Neural progenitor cell (in vitro differentiated cells): Measurements from ENCODE around the gene CNGA1. TPM values are rescaled to one million over a fixed set of nuclear protein-coding genes. Genes with fewer than 3 reads are reported as not detected.

Experiments
- DNase-seq: peaks from one replicate; pipeline ENCODE4 v3.0.0-alpha.2; 2016; ENCODE audit warnings: low spot score
- H2AFZ ChIP-seq: fragments of 200-600 bp; sonication (generic); replicated peaks from 2 replicates; pipeline ENCODE4 v1.6.1; 2016; ENCODE audit warnings: antibody characterized with exemption
- H3F3A ChIP-seq: fragments of 200-600 bp; sonication (generic); 2 replicates; pipeline ENCODE4 v1.6.1; 2016; ENCODE audit warnings: antibody characterized with exemption, low read depth
- H3K27ac ChIP-seq: fragments of 200-600 bp; sonication (generic); 2 replicates; pipeline ENCODE4 v1.5.1; 2016; ENCODE audit warnings: mild to moderate bottlenecking
- H3K27me3 ChIP-seq: fragments of 200-600 bp; sonication (generic); 2 replicates; pipeline ENCODE4 v1.6.1; 2016; ENCODE audit warnings: mild to moderate bottlenecking, moderate library complexity
- H3K36me3 ChIP-seq: fragments of 200-600 bp; sonication (generic); 2 replicates; pipeline ENCODE4 v1.5.1; 2016
- H3K4me1 ChIP-seq: fragments of 200-600 bp; sonication (generic); 2 replicates; pipeline ENCODE4 v1.6.1; 2016; ENCODE audit warnings: mixed run types
- H3K4me2 ChIP-seq: fragments of 200-600 bp; sonication (generic); 2 replicates; pipeline ENCODE4 v1.6.1; 2016
- H3K4me3 ChIP-seq: fragments of 200-600 bp; sonication (generic); 2 replicates; pipeline ENCODE4 v1.5.1; 2016
- H3K79me2 ChIP-seq: fragments of 200-600 bp; sonication (generic); 2 replicates; pipeline ENCODE4 v1.6.1; 2016; ENCODE audit warnings: low read depth
- H3K9ac ChIP-seq: fragments of 200-600 bp; sonication (generic); 2 replicates; pipeline ENCODE4 v1.6.1; 2016
- H3K9me3 ChIP-seq: fragments of 200-600 bp; sonication (generic); 2 replicates; pipeline ENCODE4 v1.5.1; 2016; ENCODE audit warnings: low read depth
- H4K20me1 ChIP-seq: fragments of 200-600 bp; sonication (generic); 2 replicates; pipeline ENCODE4 v1.6.1; 2016; ENCODE audit warnings: low read depth
- H3K27ac Mint-ChIP-seq: 3 replicates; pipeline ENCODE4 v1.8.0; 2021; ENCODE audit warnings: mixed read lengths
- H3K27me3 Mint-ChIP-seq: 2 replicates; pipeline ENCODE4 v1.8.0; 2022; ENCODE audit warnings: low read depth, mild to moderate bottlenecking, inconsistent platforms, moderate library complexity, mixed read lengths; ENCODE audit not compliant: insufficient read depth
- H3K36me3 Mint-ChIP-seq: 3 replicates; pipeline ENCODE4 v1.8.0; 2021; ENCODE audit warnings: mixed read lengths
- H3K4me1 Mint-ChIP-seq: 3 replicates; pipeline ENCODE4 v1.8.0; 2021; ENCODE audit warnings: mixed read lengths
- H3K4me3 Mint-ChIP-seq: 3 replicates; pipeline ENCODE4 v1.8.0; 2021; ENCODE audit warnings: mild to moderate bottlenecking, moderate library complexity, mixed read lengths
- H3K9me3 Mint-ChIP-seq: 3 replicates; pipeline ENCODE4 v1.8.0; 2020; ENCODE audit warnings: mixed read lengths
- CTCF ChIP-seq: fragments of 200-600 bp; sonication (generic); IDR thresholded peaks from 2 replicates; pipeline ENCODE4 v1.5.1; 2017; ENCODE audit warnings: antibody characterized with exemption, mild to moderate bottlenecking
- EZH2 ChIP-seq: fragments of 200-600 bp; sonication (generic); IDR thresholded peaks from 2 replicates; pipeline ENCODE4 v1.6.1; 2017; ENCODE audit warnings: antibody characterized with exemption, mild to moderate bottlenecking, moderate library complexity
- EZH2phosphoT487 ChIP-seq: fragments of 200-600 bp; sonication (generic); IDR thresholded peaks from 2 replicates; pipeline ENCODE4 v1.6.1; 2017; ENCODE audit warnings: antibody characterized with exemption
- total RNA-seq: library from RNA; depleted of rRNA; stranded (reverse); fragments of >200 nt; gene quantifications from 2 replicates; pipeline ENCODE4 v1.2.3, GENCODE V29; 2015; ENCODE audit warnings: low replicate concordance

Gene CNGA1
- total RNA-seq, 1 donor from 2014 or later: 0.37 TPM

GRCh38 chr4:47899639-47900038, 116.8 kb downstream of the CNGA1 start:
- Histone ChIP-seq H3K27me3 (no peaks in the 10 kb centered on the region), H3F3A (no peaks in the 10 kb centered on the region), H4K20me1 (peaks cover 6% of the 10 kb centered on the region), H3K36me3 (peaks cover 21% of the 10 kb centered on the region), H3K27ac (no peak overlapping the region), H3K4me2 (no peak overlapping the region), H3K9ac (no peak overlapping the region), H3K4me1 (no peaks in the 10 kb centered on the region), H2AFZ (no peak overlapping the region), H3K9me3 (no peaks in the 10 kb centered on the region), H3K79me2 (no peaks in the 10 kb centered on the region), H3K4me3 (no peak overlapping the region)
- Mint-ChIP-seq H3K4me3 (no peak overlapping the region), H3K27ac (no peak overlapping the region), H3K36me3 (peaks cover 24% of the 10 kb centered on the region), H3K27me3 (no peaks in the 10 kb centered on the region), H3K4me1 (no peaks in the 10 kb centered on the region), H3K9me3 (no peaks in the 10 kb centered on the region)
- DNase-seq: no peak
- no peak for TF ChIP-seq CTCF
- no peak for TF ChIP-seq EZH2phosphoT487
- no peak for TF ChIP-seq EZH2

- Histone ChIP-seq H3K4me1 (no peaks in the 10 kb centered on the region), H3K27me3 (no peaks in the 10 kb centered on the region), H3K27ac (no peak overlapping the region), H3K36me3 (peaks cover 49% of the 10 kb centered on the region), H4K20me1 (no peaks in the 10 kb centered on the region), H3K79me2 (no peaks in the 10 kb centered on the region), H3K4me2 (no peak overlapping the region), H2AFZ (no peak overlapping the region), H3K9me3 (no peaks in the 10 kb centered on the region), H3K9ac (no peak overlapping the region), H3F3A (no peaks in the 10 kb centered on the region), H3K4me3 (no peak overlapping the region)
- H3K9me3 Mint-ChIP-seq: no peaks in the 10 kb centered on the region
- H3K4me3 Mint-ChIP-seq: no peak overlapping the region
- no peaks in the 10 kb centered on the region for H3K4me1 Mint-ChIP-seq
- no peak overlapping the region for H3K27ac Mint-ChIP-seq
- DNase-seq: no peak
- no peaks in the 10 kb centered on the region for H3K27me3 Mint-ChIP-seq
- peaks cover 24% of the 10 kb centered on the region for H3K36me3 Mint-ChIP-seq
- TF ChIP-seq EZH2 (no peak), CTCF (no peak), EZH2phosphoT487 (no peak)
Measured at GRCh38 chr4:47891928-47892327, 124.6 kb downstream of the CNGA1 start.

Other genes starting within 250 kb of the CNGA1 start
- gene CORIN, start 178.6 kb downstream of the CNGA1 start, total RNA-seq: 0.12 TPM in 1 of 2 replicates, not detected in the other
- gene NFXL1, start 102.1 kb downstream of the CNGA1 start, total RNA-seq: 18.1 and 33.2 TPM in 2 replicates
- 0.84 and 1.2 TPM in 2 replicates for gene NIPAL1, start 91 bp upstream of the CNGA1 start, total RNA-seq
- gene TXK, start 117.6 kb upstream of the CNGA1 start, total RNA-seq: not detected in 2 replicates